ENCODE data around the gene S1PR3. TPM values are rescaled to one million over a fixed set of nuclear protein-coding genes. Genes with fewer than 3 reads are reported as not detected.

S1PR3 gene
- total RNA-seq, 4 donors from 2014 or later, result 5.6 to 8.1 (median 6.0) TPM

DNA sequence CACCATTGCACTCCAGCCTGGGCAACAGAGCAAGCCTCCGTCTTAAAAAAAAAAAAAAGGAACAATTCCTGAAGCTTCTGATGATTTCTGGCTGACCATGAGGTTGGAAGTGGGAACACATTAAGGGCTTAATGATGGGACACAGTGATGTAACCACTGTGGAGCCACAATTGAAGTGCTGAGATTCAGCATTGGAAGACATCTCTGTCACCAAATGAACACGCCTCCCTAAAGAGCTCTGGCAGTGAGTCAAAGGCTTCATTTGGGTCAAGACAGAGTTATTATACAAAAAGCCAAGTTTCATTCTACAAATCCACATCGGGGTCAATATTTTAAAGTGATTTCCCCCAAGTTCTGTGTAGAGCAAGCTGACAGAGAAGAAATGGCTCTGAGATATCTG is 4.5 kb upstream of the S1PR3 start:
- Histone ChIP-seq H3K36me3 (no peaks in the 10 kb centered on the region), H3K27ac (no peak overlapping the region), H3K4me1 (peaks cover under 1 to 4% of the 10 kb centered on the region in 2 donors), H3K4me3 (replicated peaks in 1 of 3) (no peak overlapping the region), H3K9me3 (no peaks in the 10 kb centered on the region), H3K27me3 (no peaks in the 10 kb centered on the region)
- DNase-seq, result no peak
- 76 to 88% methylated on average over 3 of the region's 3 CpGs for WGBS, 2 donors
- intact Hi-C loops (cut with DNase I), result no loop called here
- TF ChIP-seq, protein P1, sequence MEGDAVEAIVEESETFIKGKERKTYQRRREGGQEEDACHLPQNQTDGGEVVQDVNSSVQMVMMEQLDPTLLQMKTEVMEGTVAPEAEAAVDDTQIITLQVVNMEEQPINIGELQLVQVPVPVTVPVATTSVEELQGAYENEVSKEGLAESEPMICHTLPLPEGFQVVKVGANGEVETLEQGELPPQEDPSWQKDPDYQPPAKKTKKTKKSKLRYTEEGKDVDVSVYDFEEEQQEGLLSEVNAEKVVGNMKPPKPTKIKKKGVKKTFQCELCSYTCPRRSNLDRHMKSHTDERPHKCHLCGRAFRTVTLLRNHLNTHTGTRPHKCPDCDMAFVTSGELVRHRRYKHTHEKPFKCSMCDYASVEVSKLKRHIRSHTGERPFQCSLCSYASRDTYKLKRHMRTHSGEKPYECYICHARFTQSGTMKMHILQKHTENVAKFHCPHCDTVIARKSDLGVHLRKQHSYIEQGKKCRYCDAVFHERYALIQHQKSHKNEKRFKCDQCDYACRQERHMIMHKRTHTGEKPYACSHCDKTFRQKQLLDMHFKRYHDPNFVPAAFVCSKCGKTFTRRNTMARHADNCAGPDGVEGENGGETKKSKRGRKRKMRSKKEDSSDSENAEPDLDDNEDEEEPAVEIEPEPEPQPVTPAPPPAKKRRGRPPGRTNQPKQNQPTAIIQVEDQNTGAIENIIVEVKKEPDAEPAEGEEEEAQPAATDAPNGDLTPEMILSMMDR (IDR thresholded peaks at IDR 0.05), result no peak
- TF ChIP-seq POLR2A (IDR thresholded peaks at IDR 0.05), result no peak

DNA sequence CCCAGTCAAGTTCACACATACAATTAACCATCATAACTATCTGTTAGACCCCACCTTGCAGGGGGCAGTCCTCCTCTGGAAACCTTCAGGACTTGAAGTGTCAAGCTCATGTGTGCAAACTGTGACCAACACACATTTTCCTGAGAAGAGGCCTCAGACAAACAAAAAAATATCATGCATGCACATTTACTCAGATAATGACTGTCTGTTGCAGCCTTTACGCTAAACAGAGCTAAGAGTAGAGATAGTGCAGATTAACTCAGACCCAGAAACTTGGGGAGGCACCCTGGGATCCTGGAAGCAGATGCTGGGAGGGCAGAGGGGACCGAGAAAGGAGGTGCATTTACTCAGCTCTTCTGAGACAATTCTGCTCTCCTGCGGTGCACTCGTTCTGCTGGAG is 3.6 kb upstream of the S1PR3 start:
- no peak for DNase-seq
- WGBS, 2 donors, result 71 to 91% methylated on average over 4 of the region's 4 CpGs
- H3K4me3 ChIP-seq (replicated peaks in 1 of 3), result no peak overlapping the region
- no peaks in the 10 kb centered on the region for H3K36me3 ChIP-seq
- H3K27ac ChIP-seq, result no peak overlapping the region
- intact Hi-C loops (cut with DNase I), result no loop called here
- peaks cover 6 to 10% of the 10 kb centered on the region in 2 donors for H3K4me1 ChIP-seq
- no peaks in the 10 kb centered on the region for H3K27me3 ChIP-seq
- no peaks in the 10 kb centered on the region for H3K9me3 ChIP-seq
- no peak for TF ChIP-seq POLR2A (IDR thresholded peaks at IDR 0.05)
- TF ChIP-seq, protein P1 (IDR thresholded peaks at IDR 0.05), result no peak

DNA sequence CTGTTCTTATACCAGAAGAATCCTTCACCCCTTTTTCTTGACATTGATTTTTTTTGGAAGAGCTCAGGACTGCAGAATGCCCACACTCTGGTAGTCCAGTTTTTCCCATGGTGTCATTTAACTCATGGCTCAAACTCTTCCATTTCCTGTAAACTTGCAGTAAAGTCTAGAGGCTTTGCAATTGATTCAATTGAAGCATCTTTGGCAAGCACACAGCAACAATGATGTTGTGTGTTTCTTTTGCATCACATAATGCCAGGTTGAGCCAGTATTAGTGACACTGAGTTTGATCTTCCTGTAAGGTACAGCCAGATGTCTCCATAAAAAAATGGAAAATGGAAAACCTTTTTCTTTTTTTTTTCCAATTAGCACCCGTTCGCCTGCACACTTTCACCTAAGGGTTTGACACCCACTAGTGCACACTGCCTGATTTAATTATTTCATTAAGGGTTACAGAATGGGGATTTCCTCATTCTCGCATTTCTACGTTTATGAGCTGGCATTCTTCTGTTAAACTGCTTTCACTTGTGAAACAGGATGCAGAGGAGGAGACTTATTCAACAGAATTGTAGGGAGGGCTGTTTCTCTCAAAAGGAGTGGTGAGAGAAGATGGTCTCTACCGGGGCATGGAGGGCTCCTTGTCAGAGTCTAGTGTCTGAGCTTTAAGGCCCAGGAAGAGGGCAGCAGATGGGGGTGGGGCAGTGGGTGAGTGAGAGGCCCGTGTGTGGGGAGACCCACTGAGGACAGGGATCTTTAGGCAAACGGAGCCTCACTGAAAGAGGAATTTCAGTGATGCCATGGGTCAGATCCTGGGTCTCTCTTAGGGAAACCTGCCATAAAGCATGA is 2.2 kb upstream of the S1PR3 start:
- no peak overlapping the region for H3K4me3 ChIP-seq (replicated peaks in 1 of 3)
- no peak for TF ChIP-seq POLR2A (IDR thresholded peaks at IDR 0.05)
- TF ChIP-seq, protein P1 (IDR thresholded peaks at IDR 0.05), result no peak
- intact Hi-C loops (cut with DNase I), result no loop called here
- H3K9me3 ChIP-seq, result no peaks in the 10 kb centered on the region
- peaks cover 6 to 11% of the 10 kb centered on the region in 2 donors for H3K4me1 ChIP-seq
- no peak for DNase-seq
- no peak overlapping the region for H3K27ac ChIP-seq
- H3K27me3 ChIP-seq, result no peaks in the 10 kb centered on the region
- H3K36me3 ChIP-seq, result no peaks in the 10 kb centered on the region
- 45 to 70% methylated on average over 7 of the region's 7 CpGs for WGBS, 2 donors

DNA sequence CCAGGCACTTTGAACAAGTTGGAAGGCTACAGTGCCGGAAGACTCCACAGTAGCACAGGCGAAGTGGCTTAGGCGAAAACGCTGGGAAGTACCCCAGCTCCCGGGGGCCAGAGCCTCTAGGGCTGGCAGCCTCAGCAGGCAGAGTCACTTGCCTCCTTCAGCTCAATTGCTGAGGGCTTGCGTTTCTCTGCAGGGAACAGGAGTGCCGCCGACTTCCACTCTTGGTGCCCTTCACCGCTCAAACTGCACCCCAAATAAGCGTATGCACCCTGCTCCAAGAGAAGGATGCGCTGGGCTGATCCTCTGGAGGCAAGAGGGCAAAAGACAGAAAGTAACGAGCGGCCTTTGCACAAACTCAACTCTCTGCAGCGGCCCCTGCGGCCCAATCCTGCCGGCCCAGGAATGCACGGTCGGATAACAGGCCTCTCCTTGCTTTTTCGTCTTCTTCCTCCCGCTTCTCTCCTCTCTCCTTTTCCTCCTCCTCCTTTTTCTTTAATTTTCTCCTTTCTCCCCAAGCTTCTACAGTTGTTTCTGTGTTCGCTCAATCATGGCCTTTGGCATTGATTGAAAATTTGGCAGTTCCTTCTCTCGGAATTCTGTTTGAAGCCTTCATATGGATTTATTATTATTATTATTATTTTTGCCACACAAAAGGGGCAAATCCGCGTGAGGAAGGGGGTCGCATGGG is 1.1 kb upstream of the S1PR3 start:
- Histone ChIP-seq H3K9me3 (no peaks in the 10 kb centered on the region), H3K27me3 (no peaks in the 10 kb centered on the region), H3K4me1 (peaks cover 6 to 11% of the 10 kb centered on the region in 2 donors), H3K4me3 (replicated peaks in 1 of 3) (peak overlapping the region in 1 of 3 donors; percentile 60), H3K36me3 (no peaks in the 10 kb centered on the region), H3K27ac (peak overlapping the region in 1 of 3 donors; percentile 51)
- 83 to 84% methylated on average over 23 to 25 of the region's 25 CpGs for WGBS, 2 donors
- no peak for DNase-seq
- intact Hi-C loops (cut with DNase I), result no loop called here
- TF ChIP-seq, protein P1 (IDR thresholded peaks at IDR 0.05), result no peak
- TF ChIP-seq POLR2A (IDR thresholded peaks at IDR 0.05), result no peak

DNA sequence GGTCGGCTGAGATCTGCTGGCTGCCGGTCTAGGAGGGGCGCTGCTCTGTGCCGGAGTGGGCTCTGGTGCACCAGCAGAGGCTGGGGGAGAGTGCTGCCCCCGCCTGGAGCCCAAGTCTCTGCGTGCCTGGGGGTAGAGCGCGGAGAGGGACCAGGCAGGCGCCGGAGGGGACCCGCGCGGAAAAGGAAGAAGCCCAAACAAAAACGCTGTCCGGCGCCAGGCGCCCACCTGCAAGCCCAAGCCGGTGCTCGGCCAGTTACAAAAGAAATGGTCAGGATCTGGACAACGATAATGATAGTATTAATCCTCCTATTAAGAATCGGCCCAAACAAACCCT is 571 bp upstream of the S1PR3 start:
- peak in 1 of 2 donors; percentile 13 for DNase-seq
- no peaks in the 10 kb centered on the region for H3K9me3 ChIP-seq
- 22 to 38% methylated on average over 19 to 21 of the region's 21 CpGs for WGBS, 2 donors
- peak overlapping the region in 1 of 3 donors; percentile 51 for H3K27ac ChIP-seq
- H3K27me3 ChIP-seq, result no peaks in the 10 kb centered on the region
- intact Hi-C loops (cut with DNase I), result no loop called here
- no peaks in the 10 kb centered on the region for H3K36me3 ChIP-seq
- TF ChIP-seq, protein P1 (IDR thresholded peaks at IDR 0.05), result no peak
- TF ChIP-seq POLR2A (IDR thresholded peaks at IDR 0.05), result no peak
- H3K4me1 ChIP-seq, result peaks cover 6 to 11% of the 10 kb centered on the region in 2 donors
- peak overlapping the region in 1 of 3 donors; percentile 60 for H3K4me3 ChIP-seq (replicated peaks in 1 of 3)

Measured in thyroid gland (tissue), 4 donors.